AG04450 (cell line): ENCODE measurements around the gene AGXT. TPM values are rescaled to one million over a fixed set of nuclear protein-coding genes. Genes with fewer than 3 reads are reported as not detected.

Source experiments
- CTCF ChIA-PET: fragments of 300-600, 350-600 bp; formaldehyde crosslinking; extraction: SDS; loops from one replicate; lab custom pipeline; 2022; ENCODE audit warnings: antibody characterized with exemption, inconsistent platforms; lab: Charles Lee
- POLR2A ChIA-PET: fragments of 350-600 bp; formaldehyde crosslinking; extraction: SDS; loops from one replicate; lab custom pipeline; 2021; ENCODE audit warnings: antibody characterized with exemption, inconsistent platforms; lab: Yijun Ruan, JAX
- DNase-seq: peaks from one replicate; pipeline ENCODE4 v3.0.0-alpha.2; 2011; ENCODE audit warnings: low read depth, low spot score
- H3K27ac ChIP-seq: one replicate; pipeline ENCODE4 v1.5.1; 2012; ENCODE audit warnings: low read depth, low read length, control low read depth
- H3K27me3 ChIP-seq: one replicate; pipeline ENCODE4 v1.6.0; 2012; ENCODE audit warnings: low read length; ENCODE audit not compliant: control insufficient read depth, insufficient read depth
- H3K4me3 ChIP-seq: 2 replicates; pipeline ENCODE4 v1.5.1; 2011; ENCODE audit warnings: mild to moderate bottlenecking, low read depth, low read length, control low read depth
- H3K9me3 ChIP-seq: 2 replicates; pipeline ENCODE4 v1.5.1; 2012; ENCODE audit warnings: low read length; ENCODE audit not compliant: control insufficient read depth, insufficient read depth
- polyA plus RNA-seq: library from polyadenylated mRNA; depleted of rRNA; stranded (reverse); fragments of >200 nt; gene quantifications from 2 replicates; pipeline ENCODE4 v1.2.3, GENCODE V29; 2011
- TF ChIP-seq, protein P1 (sequence below): IDR thresholded peaks from 2 replicates; pipeline ENCODE4 v1.5.1; 2011; ENCODE audit warnings: low read depth, low read length, control low read depth, inconsistent platforms

The AGXT gene
- polyA plus RNA-seq, 1 experiment, result not detected

DNA sequence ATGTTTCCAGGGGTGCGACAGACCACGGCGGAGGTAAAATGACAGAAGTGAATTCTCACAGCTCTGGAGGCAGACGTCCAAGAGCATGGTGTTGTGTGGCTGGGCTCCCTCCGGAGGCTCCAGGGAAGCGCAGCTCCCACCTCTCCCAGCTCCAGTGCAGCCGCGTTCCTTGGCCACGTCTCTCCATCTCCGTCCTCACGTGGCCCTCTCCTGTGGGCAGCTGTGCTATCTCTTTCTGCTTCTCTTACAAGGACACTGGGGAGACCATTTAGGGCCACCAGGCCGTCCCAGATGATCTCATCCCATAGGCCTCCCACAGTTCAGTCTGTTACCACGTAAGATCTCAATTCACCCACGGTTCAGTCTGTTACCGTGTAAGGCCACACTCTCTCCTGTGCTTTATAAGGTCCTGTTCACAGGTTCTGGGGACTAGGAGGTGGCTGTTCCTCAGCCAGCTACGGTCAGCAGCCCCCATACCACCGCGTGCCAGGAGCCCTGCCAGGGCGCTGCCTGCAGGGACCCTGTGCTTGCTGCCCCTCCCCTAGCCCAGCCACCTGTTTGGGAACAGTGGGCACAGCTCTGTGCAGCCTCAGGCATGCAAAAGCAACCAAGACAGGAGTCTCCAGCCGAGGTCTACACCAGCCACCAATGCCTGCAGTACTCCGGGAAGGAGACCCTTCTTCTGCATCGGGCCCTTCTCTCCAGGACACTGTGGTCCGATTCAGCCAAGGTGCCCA lies 30.3 kb downstream of the AGXT start:
- DNase-seq, result no peak
- CTCF ChIA-PET, result interaction anchor here (2.6 kb wide), 1 partner anchor 15 kb away, joined by 12 read pairs; no protein-coding TSS in a partner anchor
- POLR2A ChIA-PET, result no interaction called here
- H3K9me3 ChIP-seq, result no peaks in the 10 kb centered on the region; the same call in 1 of the 2 replicates
- TF ChIP-seq, protein P1, sequence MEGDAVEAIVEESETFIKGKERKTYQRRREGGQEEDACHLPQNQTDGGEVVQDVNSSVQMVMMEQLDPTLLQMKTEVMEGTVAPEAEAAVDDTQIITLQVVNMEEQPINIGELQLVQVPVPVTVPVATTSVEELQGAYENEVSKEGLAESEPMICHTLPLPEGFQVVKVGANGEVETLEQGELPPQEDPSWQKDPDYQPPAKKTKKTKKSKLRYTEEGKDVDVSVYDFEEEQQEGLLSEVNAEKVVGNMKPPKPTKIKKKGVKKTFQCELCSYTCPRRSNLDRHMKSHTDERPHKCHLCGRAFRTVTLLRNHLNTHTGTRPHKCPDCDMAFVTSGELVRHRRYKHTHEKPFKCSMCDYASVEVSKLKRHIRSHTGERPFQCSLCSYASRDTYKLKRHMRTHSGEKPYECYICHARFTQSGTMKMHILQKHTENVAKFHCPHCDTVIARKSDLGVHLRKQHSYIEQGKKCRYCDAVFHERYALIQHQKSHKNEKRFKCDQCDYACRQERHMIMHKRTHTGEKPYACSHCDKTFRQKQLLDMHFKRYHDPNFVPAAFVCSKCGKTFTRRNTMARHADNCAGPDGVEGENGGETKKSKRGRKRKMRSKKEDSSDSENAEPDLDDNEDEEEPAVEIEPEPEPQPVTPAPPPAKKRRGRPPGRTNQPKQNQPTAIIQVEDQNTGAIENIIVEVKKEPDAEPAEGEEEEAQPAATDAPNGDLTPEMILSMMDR, result no peak
- H3K27me3 ChIP-seq, result peaks cover 7% of the 10 kb centered on the region
- no peak overlapping the region for H3K27ac ChIP-seq
- no peak overlapping the region for H3K4me3 ChIP-seq

DNA sequence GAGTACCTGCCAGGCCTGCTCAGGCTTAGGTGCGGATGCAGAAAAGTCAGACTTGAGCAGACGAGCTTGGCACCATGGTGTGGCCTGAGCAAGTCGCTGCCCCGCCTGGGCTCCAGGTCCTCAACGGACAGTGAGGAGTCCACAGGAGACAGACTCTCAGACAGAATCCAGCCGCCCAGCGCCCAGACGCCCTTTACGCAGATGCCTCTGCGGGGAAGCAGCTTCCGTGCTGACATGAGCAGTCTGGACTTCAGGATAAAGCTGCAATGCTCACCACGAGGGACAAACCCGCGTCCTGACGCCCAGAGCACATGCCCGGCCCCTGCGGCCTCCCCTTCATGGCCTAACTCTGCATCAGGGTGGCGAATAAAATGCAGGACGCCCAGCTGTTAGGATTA lies 30.8 kb downstream of the AGXT start:
- H3K27me3 ChIP-seq, result peaks cover 7% of the 10 kb centered on the region
- POLR2A ChIA-PET, result no interaction called here
- H3K27ac ChIP-seq, result no peak overlapping the region
- no peak for DNase-seq
- no peak overlapping the region for H3K4me3 ChIP-seq
- no peaks in the 10 kb centered on the region; the same call in 1 of the 2 replicates for H3K9me3 ChIP-seq
- CTCF ChIA-PET, result interaction anchor here (1.3 kb wide), 1 partner anchor 15 kb away, joined by 4 read pairs; no protein-coding TSS in a partner anchor
- TF ChIP-seq, protein P1, result no peak

DNA sequence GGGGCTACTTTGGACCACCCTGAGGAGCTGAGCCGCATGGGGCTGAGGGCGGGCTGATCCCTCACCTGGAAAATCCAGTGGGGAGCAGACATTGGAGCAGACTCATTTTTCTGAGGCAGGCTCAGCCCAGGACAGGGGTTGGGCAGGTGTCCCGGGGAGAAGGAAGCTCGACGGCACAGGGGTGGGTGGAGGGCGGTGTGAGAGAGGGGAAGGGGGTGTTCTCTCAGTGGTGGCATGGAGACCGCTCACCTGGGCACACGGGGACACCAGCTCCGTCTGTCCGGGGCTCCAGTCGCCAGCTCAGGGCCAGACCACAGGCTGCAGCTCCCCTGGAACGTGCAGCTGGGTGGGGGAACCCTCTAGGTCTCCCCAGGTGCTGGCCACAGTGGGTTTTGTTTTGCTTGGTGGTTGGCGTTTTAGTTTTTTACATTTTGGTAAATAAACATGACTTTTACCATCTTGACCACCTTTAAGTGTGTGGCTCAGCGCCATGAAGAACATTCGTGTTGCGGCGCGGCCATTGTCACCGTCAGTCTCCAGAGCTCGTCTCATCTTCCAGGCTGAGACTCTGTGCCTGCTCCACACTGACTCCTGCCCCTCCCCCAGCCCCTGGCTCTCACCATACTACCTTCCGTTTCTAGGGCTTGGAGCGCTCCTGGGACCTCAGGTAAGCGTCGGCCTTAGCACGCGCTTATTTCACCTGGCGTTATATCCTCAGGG lies 31.7 kb downstream of the AGXT start:
- Histone ChIP-seq H3K4me3 (no peak overlapping the region), H3K27me3 (peaks cover 7% of the 10 kb centered on the region), H3K9me3 (no peaks in the 10 kb centered on the region; the same call in 1 of the 2 replicates), H3K27ac (no peak overlapping the region)
- DNase-seq, result no peak
- CTCF ChIA-PET, result interaction anchor here (1.3 kb wide), 1 partner anchor 14 kb away, joined by 4 read pairs; no protein-coding TSS in a partner anchor
- TF ChIP-seq, protein P1, result no peak
- POLR2A ChIA-PET, result no interaction called here

DNA sequence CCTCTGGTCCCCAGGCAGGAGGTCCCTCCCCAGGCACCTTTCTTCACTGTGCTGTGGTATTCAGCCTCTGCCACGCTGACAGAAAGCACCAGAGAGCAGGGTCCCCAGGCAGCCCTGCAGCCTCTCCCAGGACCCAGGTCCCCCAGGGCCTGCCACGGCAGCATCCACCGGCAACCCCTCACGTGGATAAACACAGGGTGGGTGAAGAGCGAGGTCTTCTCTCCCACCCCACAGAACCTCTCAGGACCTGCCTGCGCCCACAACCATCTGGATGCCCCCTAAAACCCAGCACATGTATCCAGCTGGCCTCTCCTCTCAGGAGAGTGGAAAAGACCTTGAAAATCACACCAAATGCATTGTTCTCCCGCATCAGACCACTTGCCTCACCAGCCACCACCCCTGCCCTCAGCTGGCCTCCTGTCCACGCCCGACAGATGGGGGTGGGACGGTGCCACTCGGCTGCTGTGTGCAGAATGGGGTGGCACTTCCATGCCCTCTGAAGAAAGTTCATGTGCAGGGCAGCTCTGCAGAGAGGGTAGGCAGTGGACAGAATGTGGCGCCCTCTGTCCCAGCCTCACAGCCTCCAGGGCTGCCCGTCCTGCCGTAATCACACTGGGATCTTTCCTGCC lies 33.5 kb downstream of the AGXT start:
- TF ChIP-seq, protein P1, result no peak
- peaks cover 9% of the 10 kb centered on the region for H3K27me3 ChIP-seq
- no peak overlapping the region for H3K4me3 ChIP-seq
- POLR2A ChIA-PET, result no interaction called here
- DNase-seq, result no peak
- H3K27ac ChIP-seq, result no peak overlapping the region
- CTCF ChIA-PET, result no interaction called here
- H3K9me3 ChIP-seq, result no peaks in the 10 kb centered on the region; the same call in 1 of the 2 replicates
